ENCODE data around the gene KCNS1.

The KCNS1 gene

DNA sequence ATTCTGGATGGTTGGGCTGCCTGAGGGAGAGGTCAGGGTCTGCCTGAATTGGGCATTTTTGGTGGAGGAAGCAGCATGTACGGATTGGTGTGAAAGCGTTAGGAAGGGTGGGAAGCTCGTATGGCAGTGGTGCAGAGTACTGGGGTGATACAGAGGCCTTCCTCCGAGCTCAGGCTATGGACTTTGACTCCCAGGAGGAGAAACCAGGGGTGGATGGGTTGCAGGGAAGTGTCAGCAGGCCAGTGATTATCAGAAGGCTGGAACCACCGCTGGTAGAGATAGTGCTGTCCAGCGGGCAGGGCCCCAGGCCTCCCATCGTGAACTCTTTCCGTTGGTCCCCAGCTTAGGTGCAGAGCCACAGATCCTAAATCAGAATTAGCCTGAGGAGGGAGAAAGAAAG is 8.7 kb upstream of the KCNS1 start:
- DNase-seq: no peak

DNA sequence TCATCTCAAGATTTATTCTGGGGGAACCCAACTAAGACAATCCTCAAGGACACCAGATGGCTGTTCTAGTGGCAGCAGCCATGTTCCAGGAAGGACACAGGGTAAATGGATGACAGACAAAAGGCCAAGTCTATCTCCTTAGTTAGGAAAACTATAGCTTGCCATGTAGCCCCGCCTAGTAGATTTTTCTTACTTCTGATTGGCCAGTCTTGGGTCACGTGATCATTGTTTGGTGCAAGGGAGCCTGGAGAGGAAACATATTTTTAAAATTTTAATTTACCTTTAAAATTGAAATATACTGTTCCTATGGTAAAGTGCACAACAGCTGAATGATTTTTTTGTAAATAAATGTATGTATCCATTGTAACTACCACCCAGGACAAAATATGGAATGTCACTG is 4.4 kb upstream of the KCNS1 start:
- peak in 1 of 2 experiments; percentile 23 for DNase-seq

DNA sequence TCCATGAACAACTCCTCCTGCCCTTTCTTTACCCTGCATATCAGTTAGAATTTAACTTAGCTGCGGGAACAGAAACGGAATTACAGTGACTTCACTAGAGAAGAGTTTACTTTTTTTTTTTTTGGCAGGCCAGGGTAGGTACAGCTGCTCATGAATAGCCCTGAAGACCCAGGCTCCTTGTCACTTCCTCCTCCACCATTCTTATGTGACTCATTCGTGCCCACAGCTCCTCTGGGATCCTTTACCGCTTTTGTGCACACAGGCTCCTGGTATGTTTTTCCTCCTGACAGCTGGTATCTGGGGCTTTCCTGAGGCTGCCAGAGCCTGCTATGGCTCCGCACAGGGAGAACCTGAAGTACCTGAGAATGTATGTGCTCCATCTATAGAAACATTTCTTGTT is 3.9 kb upstream of the KCNS1 start:
- peak in 1 of 2 experiments; percentile 28 for DNase-seq

DNA sequence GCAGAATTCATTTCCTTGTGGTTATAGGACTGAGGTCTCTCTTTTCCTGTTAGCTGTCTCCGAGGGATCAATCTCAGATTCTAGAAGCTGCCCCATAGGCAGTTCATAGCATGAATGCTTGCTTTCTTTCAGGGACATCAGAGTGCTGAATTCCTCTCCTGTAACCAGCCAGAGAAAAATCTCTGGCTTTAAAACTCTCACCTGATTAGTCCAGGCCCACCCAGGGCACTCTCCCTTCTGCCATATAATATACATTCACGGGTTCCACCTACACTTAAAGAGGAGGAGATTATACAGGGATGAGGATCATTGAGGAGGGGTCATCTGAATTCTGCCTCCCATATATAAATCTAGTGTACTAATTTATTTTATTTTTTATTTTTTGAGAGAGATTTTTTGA is 2.1 kb upstream of the KCNS1 start:
- DNase-seq: no peak

DNA sequence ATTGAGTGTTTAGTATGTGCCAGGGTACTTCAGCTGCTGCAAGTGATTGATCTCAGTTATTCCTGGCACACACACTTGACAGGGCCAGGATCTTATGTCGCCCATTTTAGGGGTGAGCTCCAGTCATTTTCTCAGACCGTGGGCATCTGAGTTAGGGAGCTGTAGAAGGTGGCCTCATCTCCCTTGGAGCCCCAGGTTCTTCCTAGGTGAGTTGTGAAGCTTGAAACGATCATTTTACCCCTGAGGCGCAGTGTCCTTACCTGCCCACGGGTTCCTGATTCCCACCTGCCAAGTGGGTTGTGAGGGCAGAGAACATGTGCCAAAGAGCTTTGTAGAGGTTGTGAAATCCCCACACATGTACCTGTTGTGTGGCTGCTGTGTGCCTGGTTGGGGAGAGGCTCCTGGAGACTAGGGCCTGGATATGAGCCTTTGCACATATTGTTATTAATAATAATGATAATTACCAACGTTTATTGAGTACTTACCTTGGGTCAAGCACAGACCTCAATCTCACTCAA is 465 bp upstream of the KCNS1 start:
- no peak for DNase-seq

DNA sequence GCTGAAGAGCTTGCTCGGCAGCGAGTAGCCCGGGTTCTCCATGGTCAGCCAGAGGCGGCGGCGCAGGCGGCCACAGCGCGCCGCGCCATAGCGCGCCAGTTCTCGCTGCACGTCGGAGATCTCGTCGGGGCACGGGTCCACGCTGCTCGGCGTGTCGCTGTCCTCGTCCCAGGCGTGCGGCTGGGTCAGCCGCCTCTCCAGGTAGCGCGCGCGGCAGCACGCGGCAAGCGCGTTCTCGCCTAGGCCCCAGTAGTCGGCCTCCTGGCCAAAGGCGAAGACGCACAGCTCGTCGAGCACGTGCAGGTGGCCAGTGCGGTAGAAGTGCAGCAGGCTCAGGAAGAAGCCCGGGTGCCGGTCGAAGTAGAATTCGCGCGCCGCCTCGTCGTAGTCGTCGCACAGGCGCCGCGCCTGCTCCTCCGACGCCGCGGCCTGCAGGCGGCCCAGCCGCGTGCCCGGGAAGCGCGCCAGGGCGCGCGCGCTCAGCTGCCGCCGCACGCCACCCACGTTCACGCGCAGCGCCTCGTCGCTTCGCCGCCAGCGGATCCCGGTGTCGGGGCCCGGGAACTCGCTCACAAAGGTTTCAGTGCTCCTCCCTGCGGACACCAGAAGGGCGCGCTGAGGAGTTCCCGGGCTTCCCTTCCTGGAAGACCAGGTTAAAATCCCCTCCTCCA is 2.7 kb downstream of the KCNS1 start:
- no peak for DNase-seq

DNA sequence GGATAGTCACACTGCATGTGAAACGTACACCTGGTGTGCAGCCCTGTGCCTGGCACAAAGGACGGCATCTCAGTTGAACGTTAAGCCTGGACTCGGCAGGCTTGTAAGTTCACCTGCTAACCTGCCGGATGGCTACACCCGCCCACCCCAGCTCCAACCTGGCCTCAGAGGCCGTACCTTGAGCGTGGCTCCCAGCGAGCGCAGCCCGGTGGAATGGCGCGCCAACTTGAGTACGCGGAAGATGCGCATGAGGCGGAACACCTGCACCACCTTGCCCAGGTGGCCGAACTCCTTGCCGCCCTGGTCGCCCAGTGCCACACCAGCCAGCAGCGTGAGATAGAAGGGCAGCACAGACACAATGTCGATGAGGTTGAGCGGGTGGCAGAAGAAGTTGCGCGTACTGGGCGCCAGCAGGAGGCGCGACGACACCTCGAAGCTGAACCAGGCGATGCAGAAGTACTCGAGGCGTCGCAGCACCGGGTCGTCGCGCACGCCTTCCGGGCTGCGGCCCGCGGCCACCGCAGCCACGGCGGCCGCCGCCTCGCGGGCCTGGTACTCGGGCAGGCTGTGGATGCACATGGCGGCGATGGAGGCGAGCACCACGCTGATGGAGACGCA is 3.3 kb downstream of the KCNS1 start:
- no peak for DNase-seq

DNA sequence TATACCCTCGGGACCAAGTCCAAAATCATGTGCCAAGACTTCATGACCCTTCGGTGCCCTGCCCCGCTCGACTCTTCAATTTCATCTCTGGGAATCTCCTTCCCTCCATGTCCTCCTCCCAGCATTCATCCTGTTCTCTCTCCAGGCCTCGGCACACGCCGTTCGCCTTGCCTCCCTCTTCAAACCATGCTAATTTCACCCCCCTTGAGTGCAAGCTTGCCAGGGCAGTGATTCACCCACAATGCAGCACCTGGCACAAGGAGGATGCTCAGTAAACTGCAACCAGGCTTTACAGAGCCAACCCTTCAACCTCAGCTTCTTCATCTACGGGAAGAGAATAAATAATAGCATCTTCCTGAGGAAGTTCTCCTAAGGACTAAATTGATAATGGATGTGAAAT is 4.1 kb downstream of the KCNS1 start:
- DNase-seq: peak in 1 of 2 experiments; percentile 33

DNA sequence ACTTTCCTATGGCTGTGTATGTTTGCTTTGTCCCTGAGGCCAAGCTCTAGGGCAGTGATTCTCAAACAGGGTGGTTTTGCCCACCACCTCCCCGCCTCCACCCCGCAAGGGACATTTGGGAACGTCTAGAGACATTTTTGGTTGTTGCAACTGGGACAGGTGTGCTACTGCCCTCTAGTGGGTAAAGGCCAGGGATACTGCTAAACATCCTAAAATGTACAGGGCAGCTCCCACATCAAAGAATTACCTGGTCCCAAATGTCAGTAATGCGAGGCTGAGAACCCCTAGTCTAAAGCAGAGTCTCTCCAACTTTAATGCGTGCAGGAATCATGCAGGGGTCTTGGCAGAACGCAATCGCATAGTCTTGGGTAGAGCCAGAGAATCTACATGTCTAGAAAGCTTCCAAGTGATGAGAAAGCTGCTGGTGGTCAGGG is 5.1 kb downstream of the KCNS1 start:
- DNase-seq: peak; percentile 53 to 72

DNA sequence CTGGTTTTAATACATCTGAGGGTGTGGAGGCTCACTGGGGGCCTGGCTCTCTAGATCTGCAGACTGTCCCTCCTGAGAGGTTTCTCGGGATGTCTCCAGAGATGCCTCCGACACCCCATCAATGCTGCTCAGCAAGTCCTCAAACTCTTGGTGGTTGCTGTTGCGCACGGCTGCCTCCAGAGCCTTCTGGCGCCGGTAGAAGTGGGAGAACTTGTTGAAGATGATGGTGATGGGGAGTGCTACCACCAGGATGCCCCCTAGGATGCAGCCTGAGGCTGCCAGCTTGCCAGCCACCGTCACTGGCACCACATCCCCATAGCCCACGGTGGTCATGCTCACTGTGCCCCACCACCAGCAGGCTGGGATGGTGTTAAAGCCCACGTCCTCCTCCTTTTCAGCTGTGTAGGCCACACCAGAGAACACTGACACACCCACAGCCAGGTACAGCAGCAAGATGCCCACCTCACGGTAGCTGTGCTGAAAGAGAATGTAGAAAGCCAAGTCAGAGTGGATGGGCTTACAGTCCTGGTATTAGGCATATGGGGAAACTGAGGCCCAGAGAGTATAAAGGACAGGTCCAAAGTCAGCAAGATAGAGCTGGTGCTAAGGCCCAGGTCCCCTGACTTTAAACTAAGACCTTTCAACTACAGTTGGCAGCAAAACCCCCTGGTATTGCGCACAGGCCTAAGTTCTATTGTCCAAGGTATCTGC is 5.9 kb downstream of the KCNS1 start:
- DNase-seq: no peak

DNA sequence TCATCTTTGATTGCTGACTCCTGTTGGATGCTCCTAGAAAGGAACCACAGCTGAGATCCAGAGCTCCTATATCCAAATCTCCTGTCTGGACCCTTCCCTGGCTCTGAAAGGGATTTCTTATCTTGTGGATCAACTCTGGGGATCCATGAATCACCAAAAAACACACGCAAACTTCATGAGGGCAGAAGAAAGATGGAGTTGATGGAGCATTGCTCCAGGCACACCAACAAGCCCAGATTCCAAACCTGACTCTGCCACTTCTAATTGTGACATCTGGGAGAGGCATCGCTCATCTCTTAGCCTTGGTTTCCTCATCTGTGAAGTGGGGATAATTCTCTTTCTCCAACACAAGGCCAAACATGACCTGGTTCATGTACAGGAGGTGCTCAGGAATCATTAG is 6.7 kb downstream of the KCNS1 start:
- no peak for DNase-seq

DNA sequence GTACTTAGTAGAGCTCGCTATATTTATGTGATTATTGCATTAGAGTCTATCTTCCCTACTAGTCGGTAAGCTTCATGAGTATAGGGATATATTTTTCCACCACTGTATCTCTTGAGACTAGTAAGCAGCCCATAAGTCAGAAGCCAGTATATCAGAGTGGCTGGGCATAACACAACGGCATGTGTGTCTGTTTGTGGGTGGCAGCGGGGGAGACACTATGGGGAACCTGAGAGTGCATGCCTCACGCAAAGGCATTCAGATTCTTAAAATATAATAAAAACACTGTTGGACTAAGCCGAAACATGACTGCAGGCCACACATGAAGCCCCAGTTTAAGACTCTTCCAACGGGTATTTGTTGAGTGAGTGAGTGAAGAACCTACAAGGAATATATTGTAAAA is 8.0 kb downstream of the KCNS1 start:
- no peak for DNase-seq

DNA sequence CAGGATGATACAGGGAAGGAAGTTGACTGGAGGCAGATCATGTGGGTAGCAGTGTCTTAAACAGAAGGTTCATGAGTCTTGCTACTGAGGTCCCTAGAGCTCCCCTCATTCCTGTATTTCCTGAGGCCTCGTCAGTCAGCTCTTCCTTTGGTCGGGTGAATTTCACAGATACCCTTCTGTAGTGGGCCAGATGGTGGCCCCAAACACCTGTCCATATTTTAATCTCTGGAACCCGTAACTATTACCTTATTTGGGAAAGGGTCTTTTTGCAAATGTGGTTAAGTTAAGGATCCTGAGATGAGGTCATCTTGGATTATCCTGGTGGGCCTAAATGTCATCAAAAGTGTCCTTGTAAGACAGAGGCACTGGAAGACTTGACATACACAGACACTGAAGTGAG is 9.6 kb downstream of the KCNS1 start:
- no peak for DNase-seq

DNA sequence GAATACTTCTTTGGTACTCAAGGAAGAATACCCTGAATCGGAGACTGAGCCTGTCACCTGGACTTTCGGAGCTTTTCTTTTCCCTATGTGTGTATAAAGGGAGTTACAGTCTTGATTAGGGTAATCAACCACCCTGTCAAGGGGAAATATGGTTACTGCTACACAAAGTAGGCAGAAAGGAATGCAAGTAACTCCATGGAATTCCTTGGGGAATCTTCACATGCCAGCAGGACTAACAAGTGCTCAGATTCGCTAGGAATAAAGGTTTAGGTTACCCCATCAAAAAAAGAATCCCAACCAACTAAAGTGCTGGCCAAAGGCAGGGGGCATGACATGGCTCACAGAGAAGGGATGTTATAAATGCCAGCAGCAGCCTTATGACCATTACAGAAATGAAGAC is 10.4 kb downstream of the KCNS1 start:
- DNase-seq: no peak

DNA sequence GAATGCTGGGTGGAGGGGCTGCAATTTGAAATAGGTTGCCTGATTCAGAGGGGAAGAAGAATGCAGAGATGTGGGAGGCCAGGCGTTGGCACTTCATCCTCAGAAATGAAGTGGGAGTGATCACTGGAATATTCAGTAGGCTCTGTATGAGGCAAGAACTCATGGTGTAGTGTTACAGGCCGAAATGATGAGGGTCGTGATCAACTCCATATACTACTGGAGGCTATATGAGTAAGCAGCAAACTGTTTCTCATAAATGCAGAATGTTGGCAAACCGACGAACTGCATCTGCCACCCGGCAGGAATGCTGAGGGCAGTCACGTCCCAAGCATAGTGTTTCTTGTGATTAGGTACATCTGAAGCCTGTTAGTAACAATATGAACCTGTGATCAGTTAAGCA is 12.7 kb downstream of the KCNS1 start:
- peak; percentile 43 to 60 for DNase-seq

DNA sequence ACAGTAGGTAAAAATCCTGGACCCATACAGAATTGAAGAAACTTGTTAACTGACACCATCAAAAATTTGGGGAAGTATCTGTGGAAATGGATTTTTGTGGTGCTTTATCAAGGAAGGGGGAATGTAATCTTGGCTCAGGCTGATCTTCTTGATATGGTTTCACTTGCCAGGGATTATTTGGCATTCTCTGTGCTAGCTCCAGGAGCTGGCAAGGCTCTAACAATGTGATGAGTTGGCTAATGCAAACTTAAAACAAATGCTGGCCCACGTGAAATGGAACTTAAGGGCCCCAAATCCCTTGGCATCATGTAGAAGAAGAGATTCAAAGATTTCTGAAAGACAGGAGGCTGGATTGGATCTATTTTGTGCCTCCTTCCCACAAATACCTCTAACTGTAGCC is 13.1 kb downstream of the KCNS1 start:
- peak; percentile 43 to 78 for DNase-seq

DNA sequence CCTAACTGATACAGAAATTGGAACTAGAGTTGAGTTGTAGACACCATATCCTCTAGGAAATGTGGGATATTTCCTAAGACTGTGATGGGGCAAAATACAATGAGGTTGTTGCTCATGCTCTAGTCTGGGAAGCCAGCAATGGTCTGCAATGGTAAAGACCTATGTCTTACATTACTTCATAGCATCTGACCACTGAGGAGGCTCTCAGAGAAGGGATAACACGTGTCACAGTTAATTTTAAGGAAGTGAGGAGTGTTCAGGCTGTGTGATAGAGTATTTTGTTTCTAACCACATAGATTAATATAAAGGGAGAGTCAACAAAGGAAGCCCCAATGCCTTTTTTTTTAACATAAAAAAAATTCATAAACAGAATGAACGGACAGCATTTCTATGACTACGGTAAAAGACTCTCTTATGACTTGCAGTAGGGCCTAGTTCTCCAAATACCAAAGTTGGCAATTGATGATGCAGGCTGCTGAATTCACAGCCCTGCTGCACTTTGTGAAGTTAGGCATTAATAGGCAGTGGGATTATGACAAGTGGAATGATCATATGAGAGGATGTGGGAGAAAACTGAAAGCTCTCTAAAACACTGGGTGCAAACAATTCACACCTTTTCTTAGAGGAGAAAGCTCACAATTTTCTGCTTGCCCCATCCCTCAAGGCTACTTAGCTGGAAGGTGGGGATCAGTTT is 13.7 kb downstream of the KCNS1 start:
- DNase-seq: no peak

DNA sequence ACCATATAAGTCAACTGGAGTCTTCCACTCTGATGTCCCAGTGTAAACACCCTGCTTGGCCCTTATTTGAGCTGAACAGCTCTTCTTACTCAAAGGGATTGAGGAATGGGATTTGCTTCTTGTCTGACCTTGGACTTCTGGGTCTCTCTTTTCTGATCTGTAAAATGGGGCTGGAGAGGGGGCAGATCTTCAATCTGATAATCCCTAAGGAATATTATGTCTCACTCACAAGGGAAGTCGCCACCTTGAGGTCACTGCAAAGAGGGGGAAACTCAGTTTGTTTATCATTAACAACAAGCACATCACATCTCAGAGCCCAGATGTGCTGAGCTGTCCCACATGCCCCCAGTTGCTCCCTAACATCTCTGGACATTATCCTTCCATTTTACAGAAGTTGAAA is 15.1 kb downstream of the KCNS1 start:
- DNase-seq: no peak

DNA sequence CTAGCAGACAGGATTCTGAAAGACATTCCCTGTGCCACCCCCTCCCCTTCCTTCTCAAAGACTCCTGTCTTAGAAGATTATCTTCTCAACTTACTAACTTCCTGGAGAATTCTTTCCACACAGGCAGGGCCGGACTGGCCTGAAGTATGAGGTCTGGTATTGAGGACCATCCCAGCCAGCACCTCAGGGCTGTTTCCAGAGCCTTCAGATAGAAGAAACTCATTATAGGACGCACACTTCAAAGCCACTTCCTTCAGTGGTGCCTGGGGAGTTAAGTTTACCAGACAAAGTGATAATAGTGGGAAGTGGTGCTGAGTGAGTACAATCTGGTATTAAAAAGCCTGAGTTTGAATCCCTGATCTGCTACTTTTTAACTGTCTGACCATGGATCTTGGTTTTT is 15.6 kb downstream of the KCNS1 start:
- no peak for DNase-seq

DNA sequence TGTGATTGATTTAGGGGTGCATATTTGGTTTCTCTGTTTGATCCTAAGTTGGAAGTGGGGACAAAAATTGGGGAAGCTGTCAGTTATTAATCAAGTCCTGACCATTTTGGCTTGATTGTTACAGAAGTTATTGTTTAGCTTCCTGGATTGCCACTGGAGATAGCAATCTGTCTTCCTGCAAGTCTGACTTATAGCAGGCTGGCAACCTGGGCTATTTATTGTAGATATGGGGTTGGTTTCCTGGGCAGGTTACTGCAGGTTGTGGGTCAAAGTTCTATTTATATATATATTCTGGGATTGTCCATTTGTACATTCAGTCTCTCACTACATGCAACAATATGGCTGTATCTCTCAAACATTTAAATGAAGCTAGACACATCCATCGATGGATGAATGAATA is 17.8 kb downstream of the KCNS1 start:
- no peak for DNase-seq

DNA sequence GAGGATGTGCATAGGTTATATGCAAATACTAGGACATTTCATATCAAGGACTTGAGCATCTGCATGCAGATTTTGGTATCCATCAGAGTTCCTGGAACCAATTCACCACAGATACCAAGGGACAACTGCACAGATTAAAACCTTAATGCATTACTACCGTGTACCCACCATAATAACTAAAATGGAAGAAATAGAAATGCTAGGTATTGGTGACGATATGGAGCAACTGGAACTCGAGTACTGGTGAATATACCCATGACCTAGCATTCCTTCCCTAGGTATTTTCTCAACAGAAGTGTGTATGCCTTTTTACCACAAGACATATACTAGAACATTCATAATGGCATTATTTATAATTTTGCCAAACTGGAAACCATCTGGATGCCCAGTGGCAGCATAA is 18.5 kb downstream of the KCNS1 start:
- no peak for DNase-seq

DNA sequence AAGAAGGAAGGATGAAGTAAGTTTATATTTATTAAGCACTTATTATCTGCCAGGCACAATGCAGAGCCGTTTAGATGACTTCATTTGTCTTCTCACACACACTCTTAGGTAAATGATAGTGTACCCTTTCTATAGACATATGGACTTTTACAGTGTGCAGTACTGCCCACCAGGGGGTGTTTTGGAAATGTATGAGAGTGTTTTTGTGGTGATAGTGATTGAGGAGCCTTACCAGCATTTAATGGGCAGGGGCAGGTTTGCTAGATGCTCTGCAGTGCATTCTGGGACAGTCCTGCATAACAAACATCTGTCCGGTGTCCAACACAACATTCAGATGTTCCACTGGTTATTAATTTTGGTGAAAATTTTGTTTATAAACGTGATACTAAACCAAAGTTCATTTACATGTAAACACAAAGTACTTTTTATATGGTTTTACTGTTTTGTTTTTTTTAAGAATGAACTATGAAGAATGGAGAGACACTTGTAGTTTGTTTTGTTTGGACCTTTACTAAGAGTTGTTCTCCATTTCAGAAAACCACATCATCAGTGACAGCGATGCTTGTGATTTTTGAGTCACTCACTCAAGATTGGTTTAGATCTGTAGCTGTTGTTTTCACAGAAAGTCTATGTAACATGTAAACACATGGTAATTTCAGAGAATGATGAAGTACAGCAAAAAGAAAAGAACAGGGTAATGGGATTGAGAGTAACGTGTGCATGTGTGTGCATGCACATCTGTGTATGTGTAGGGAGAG is 19.9 kb downstream of the KCNS1 start:
- peak in 1 of 2 experiments; percentile 28 for DNase-seq

DNA sequence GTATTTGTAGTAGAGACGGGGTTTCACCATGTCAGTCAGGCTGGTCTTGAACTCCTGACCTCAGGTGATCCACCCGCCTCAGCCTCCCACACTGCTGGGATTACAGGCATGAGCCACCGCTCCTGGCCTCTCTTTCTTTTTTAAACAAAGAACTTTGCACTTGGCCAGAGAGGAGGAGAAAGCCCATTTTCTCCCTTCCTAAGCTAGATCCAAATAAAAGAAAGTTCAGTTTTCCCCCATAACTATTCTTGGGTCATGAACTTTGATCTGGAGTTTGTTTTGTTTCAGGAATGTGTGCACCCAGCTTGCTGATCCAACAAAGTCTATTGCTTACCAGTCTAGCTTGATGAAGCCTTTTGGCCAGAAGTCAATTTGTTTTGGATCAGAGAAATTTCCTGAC is 23.4 kb downstream of the KCNS1 start:
- DNase-seq: no peak
